HuH-7 (cell line): ENCODE data around the gene CD1E.
"Not testable (repeated sequence)": the region's sequence is repeated elsewhere in the genome, so short reads cannot be mapped to it uniquely, and the experiment has no call there.

Experiments
- DNase-seq: peaks from one replicate; pipeline ENCODE4 v3.0.0; 2011; ENCODE audit warnings: low spot score

Gene CD1E

GRCh38 chr1:158353303-158354075, at the start of gene CD1E:
Gene CD1E, plus strand, starts transcription at chr1:158353894. Its CDS starts 95 bp downstream, at chr1:158353989.
- DNase-seq, result no peak

DNA sequence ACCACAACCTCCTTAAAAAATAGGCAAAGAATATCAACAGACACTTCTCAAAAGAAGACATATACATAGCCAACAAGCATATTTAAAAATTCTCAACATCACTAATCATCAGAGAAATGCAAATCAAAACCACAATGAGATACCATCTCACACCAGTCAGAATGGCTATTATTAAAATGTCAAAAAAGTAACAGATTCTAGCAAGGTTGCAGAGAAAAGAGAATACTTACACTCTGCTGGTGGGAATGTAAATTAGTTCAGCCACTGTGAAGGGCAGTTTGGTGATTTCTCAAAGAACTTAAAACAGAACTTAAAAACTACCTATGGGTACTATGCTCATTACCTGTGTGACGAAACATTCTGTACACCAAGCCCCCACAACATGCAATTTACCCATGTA, 43.1 kb upstream of the CD1E start:
- DNase-seq, result no peak

- DNase-seq, result no peak
These were observed 42.6 kb upstream of the CD1E start for GRCh38 chr1:158311066-158311465.

- no peak for DNase-seq
These were observed 29.8 kb upstream of the CD1E start for GRCh38 chr1:158323866-158324265.

GRCh38 chr1:158324395-158324794, 29.3 kb upstream of the CD1E start:
- DNase-seq, result no peak

GRCh38 chr1:158327481-158327880, 26.2 kb upstream of the CD1E start:
- DNase-seq, result no peak

DNA sequence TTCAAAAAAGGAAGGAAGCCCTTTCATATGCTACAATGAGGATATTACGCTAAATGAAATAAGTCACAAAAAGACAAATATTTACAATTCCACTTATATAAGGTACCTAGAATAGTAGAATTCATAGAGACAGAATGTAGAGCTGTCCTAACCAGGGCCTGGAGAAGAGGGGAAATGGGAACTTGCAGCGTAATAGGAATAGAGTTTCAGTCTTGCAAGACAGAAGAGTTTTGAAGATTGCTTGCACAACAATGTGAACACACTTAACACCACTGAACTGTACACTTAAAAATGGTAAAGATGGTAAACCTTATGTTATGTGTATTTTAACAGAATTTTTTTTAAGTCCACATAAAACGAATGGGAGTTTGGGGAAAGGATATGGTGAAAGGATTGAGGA, 25.3 kb upstream of the CD1E start:
- no peak for DNase-seq

- DNase-seq, result no peak
These were observed 24.4 kb upstream of the CD1E start for GRCh38 chr1:158329300-158329699.

- DNase-seq, result no peak
These were observed 24.0 kb upstream of the CD1E start for GRCh38 chr1:158329733-158330132.

DNA sequence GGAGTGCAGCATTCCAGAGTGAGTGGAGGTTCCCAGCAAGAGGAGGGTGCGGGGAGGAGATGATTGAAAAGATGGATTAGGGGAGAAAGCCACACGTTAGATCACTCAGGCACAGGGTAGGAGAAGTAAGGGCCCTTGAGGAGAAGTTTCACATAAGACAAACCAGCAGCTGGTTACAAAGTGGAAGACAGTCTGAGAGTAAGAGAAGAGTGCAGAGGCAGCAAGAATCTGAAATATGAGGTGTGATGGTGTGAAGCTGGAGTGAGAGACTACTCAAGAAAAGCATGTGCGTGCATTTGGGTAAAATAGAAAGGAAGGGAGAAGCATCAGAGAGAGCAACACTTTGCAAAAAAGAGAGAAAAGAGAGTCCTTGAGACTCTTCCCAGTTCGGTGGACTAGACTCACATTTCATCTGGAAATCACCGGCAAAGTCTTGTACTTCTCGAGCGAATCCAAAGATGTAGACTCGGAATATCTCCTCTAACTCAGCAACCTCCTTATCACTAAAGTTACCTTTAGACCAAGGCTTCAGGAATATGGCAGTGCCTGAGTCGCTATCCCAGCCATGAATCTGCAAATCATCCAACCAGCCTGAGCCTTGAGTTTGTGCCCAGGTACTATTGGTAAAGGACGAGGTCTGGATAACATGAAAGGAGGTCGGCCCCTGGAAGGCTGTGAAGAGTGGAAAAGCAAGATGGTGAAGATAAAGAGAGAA, 23.1 kb upstream of the CD1E start:
- DNase-seq, result no peak

- DNase-seq, result no peak
These were observed 22.6 kb upstream of the CD1E start for GRCh38 chr1:158331106-158331425.

DNA sequence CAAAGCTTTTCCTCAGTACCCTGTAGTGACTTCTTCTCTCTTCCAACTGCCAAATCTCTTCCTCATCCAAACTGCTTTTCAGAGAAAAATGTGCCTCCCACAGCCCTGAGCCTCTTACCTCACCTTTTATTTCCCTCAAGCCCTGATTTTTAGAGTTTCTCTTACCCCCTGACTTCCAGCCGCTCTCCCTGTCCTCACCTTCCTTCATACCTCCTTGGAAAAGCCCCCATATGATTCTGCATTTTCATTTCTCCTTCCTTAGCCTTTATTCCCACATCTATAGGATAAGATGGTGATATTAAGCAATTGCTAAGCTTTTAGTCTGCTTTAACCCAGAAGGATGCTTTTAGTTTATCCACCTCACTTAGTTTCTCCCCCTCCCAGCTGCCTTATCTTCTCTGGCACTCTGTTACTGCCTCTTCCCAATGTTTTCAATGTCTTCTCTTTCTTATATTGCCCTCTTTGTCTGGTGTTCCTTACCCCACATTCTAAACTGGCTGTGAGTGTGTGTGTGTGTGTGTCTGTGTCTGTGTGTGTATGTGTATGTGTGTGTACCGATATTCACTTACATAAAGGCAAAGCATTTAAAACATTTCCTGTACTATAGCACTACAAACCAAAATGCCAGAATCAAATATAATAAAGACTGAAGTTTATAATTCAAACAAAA, 22.1 kb upstream of the CD1E start, which contains the start of gene CD1B:
CD1B (minus strand) TSS at position 51 of the 670 bp plus-strand sequence. CDS start 108 bp downstream, outside the sequence.
- DNase-seq, result no peak

- no peak for DNase-seq
These were observed 20.1 kb upstream of the CD1E start for GRCh38 chr1:158333405-158334155.

- no peak for DNase-seq
These were observed 19.0 kb upstream of the CD1E start for GRCh38 chr1:158334526-158335212.

DNA sequence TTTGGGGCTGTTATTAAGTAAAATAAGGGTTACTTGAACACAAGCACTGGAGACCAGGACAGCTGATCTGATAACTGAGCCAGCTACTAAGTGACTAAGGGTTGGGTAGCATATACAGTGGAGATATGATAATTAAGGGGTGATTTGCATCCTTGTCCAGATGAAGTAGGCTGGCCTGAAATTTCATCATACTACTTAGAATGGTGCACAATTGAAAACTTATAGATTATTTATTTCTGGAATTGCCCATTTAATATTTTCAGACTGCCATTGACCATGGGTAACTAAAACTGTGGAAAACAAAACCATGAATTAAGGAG, 18.5 kb upstream of the CD1E start:
- DNase-seq, result no peak

DNA sequence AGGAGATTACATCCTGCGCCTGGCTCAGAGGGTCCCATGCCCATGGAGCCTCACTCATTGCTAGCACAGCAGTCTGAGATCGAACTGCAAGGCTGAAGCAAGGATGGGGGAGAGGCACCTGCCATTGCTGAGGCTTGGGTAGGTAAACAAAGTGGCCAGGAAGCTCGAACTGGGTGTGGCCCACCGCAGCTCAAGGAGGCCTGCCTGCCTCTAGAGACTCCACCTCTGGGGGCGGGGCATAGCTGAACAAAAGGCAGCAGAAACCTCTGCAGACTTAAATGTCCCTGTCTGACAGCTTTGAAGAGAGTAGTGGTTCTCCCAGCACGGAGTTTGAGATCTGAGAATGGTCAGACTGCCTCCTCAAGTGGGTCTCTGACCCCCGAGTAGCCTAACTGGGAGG, 17.3 kb upstream of the CD1E start:
- not testable (repeated sequence) for DNase-seq

DNA sequence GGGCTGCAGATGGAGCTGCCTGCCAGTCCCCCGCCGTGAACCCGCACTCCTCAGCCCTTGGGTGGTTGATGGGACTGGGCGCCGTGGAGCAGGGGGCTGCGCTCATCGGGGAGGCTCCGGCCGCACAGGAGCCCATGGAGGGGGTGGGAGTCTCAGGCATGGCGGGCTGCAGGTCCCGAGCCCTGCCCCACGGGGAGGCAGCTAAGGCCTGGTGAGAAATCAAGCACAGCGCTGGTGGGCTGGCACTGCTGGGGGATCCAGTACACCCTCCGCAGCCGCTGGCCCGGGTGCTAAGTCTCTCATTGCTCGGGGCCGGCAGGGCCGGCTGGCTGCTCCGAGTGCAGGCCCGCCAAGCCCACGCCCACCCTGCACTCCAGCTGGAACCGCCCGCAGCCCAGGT, 4.7 kb upstream of the CD1E start:
- DNase-seq, result not testable (repeated sequence)

GRCh38 chr1:158354255-158354654, 561 bp downstream of the CD1E start:
- DNase-seq, result no peak

DNA sequence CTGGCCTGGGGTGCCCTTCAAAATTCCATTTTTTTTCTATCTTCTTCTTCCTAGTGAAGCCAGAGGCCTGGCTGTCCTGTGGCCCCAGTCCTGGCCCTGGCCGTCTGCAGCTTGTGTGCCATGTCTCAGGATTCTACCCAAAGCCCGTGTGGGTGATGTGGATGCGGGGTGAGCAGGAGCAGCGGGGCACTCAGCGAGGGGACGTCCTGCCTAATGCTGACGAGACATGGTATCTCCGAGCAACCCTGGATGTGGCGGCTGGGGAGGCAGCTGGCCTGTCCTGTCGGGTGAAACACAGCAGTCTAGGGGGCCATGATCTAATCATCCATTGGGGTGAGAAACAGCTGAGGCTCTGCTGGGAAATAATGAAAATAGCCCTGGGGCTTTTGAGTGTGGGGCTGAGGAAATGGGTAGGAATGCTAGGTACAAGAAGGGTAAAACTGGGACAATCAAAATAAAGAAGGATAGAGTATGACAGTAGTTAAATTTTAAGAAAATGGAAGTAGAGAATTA, 2.1 kb downstream of the CD1E start:
- DNase-seq, result no peak

DNA sequence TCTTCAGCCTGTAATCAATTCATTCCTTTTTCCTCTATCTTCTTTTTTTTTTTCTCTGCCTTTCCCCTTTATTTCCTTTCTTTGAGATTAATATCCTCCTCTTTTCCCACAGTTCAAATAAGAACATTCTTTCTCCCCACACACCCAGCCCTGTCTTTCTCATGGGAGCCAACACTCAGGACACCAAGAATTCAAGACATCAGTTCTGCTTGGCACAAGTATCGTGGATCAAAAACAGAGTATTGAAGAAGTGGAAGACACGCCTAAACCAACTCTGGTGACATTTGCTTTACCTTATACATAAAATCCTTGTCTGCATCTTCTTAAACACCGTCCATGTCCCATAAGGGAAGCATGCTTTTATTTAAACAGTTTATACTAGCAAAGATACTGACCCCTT, 2.9 kb downstream of the CD1E start:
- DNase-seq, result no peak

GRCh38 chr1:158357441-158357840, 3.7 kb downstream of the CD1E start:
- no peak for DNase-seq

- no peak for DNase-seq
These were observed 8.8 kb downstream of the CD1E start for GRCh38 chr1:158362482-158362881.
